NCI-H446 (cell line): ENCODE data around the gene PDE4D.
A peak's percentile ranks its signal among the peaks of the same experiment; 100 is the strongest.

Experiments
- DNase-seq, 2 experiments: peaks; one replicate each; lab custom pipeline; 2025; lab: John Stamatoyannopoulos, UW

The PDE4D gene

GRCh38 chr5:59109383-59109782, 784.1 kb downstream of the PDE4D start:
- no peak for DNase-seq

GRCh38 chr5:59107692-59108091, 785.8 kb downstream of the PDE4D start:
- peak in 1 of 2 experiments; percentile 52 for DNase-seq

GRCh38 chr5:59104400-59105127, 789.0 kb downstream of the PDE4D start:
- DNase-seq: peak in 1 of 2 experiments; percentile 68

- DNase-seq: no peak
Measured at GRCh38 chr5:59103303-59103702, 790.2 kb downstream of the PDE4D start.

GRCh38 chr5:59102437-59102836, 791.1 kb downstream of the PDE4D start:
- no peak for DNase-seq

GRCh38 chr5:59100875-59101274, 792.7 kb downstream of the PDE4D start:
- no peak for DNase-seq

GRCh38 chr5:59099995-59100345, 793.6 kb downstream of the PDE4D start:
- DNase-seq: no peak

GRCh38 chr5:59099270-59099994, 794.1 kb downstream of the PDE4D start:
- DNase-seq: no peak

- DNase-seq: no peak
Measured at GRCh38 chr5:59098743-59099142, 794.8 kb downstream of the PDE4D start.

GRCh38 chr5:59097712-59098111, 795.8 kb downstream of the PDE4D start:
- DNase-seq: no peak

GRCh38 chr5:59097116-59097515, 796.4 kb downstream of the PDE4D start:
- DNase-seq: no peak

GRCh38 chr5:59095480-59095879, 798.0 kb downstream of the PDE4D start:
- no peak for DNase-seq

- peak; percentile 13 to 71 for DNase-seq
Measured at GRCh38 chr5:59094864-59095263, 798.7 kb downstream of the PDE4D start.

- DNase-seq: no peak
Measured at GRCh38 chr5:59093329-59093728, 800.2 kb downstream of the PDE4D start.

- DNase-seq: no peak
Measured at GRCh38 chr5:59092758-59093157, 800.8 kb downstream of the PDE4D start.

GRCh38 chr5:59091965-59092364, 801.6 kb downstream of the PDE4D start:
- DNase-seq: no peak

- DNase-seq: no peak
Measured at GRCh38 chr5:59090323-59090722, 803.2 kb downstream of the PDE4D start.

GRCh38 chr5:59089767-59090166, 803.8 kb downstream of the PDE4D start:
- DNase-seq: no peak

- no peak for DNase-seq
Measured at GRCh38 chr5:59088546-59088945, 805.0 kb downstream of the PDE4D start.

- DNase-seq: no peak
Measured at GRCh38 chr5:59086024-59086423, 807.5 kb downstream of the PDE4D start.

- DNase-seq: no peak
Measured at GRCh38 chr5:59081693-59082092, 811.8 kb downstream of the PDE4D start.

GRCh38 chr5:59079622-59080620, 813.6 kb downstream of the PDE4D start:
- no peak for DNase-seq
